ENCODE results near the gene ZNF469.

The ZNF469 gene

GRCh38 chr16:88346680-88347505, 35.9 kb upstream of the ZNF469 start:
- no peak for DNase-seq

GRCh38 chr16:88347656-88348376, 34.9 kb upstream of the ZNF469 start:
- DNase-seq: peak; percentile 25

GRCh38 chr16:88348377-88349152, 34.2 kb upstream of the ZNF469 start:
- no peak for DNase-seq

- DNase-seq: no peak
Observed at GRCh38 chr16:88349153-88349902, 33.4 kb upstream of the ZNF469 start.

- DNase-seq: no peak
Observed at GRCh38 chr16:88349903-88350900, 32.6 kb upstream of the ZNF469 start.

GRCh38 chr16:88350922-88351321, 31.8 kb upstream of the ZNF469 start:
- DNase-seq: no peak

- no peak for DNase-seq
Observed at GRCh38 chr16:88351491-88352101, 31.2 kb upstream of the ZNF469 start.

GRCh38 chr16:88352261-88353200, 30.2 kb upstream of the ZNF469 start:
- DNase-seq: no peak

- no peak for DNase-seq
Observed at GRCh38 chr16:88353232-88353631, 29.5 kb upstream of the ZNF469 start.

GRCh38 chr16:88353691-88354090, 29.1 kb upstream of the ZNF469 start:
- DNase-seq: no peak

- DNase-seq: no peak
Observed at GRCh38 chr16:88354229-88355092, 28.3 kb upstream of the ZNF469 start.

- DNase-seq: no peak
Observed at GRCh38 chr16:88355093-88355388, 27.7 kb upstream of the ZNF469 start.

GRCh38 chr16:88355389-88356123, 27.2 kb upstream of the ZNF469 start:
- DNase-seq: no peak

GRCh38 chr16:88356124-88356726, 26.5 kb upstream of the ZNF469 start:
- no peak for DNase-seq

- DNase-seq: no peak
Observed at GRCh38 chr16:88356727-88357199, 26.0 kb upstream of the ZNF469 start.

- DNase-seq: no peak
Observed at GRCh38 chr16:88357317-88358022, 25.3 kb upstream of the ZNF469 start.

GRCh38 chr16:88358023-88358420, 24.7 kb upstream of the ZNF469 start:
- DNase-seq: no peak
